Loucy (cell line): ENCODE measurements around the gene ELMO2.

Experiments used
- H2AFZ ChIP-seq: fragments of 200-600 bp; sonication (generic); 2 replicates; pipeline ENCODE4 v1.6.0; 2016; ENCODE audit warnings: antibody characterized with exemption, mild to moderate bottlenecking, low read length, moderate library complexity
- H3F3A ChIP-seq: fragments of 200-600 bp; 2 replicates; pipeline ENCODE4 v1.6.0; 2016; ENCODE audit warnings: antibody characterized with exemption, low read depth, mild to moderate bottlenecking
- H3K27me3 ChIP-seq: fragments of 200-600 bp; sonication (generic); 2 replicates; pipeline ENCODE4 v1.6.1; 2014; ENCODE audit warnings: low read length, mild to moderate bottlenecking; ENCODE audit not compliant: insufficient read depth, poor library complexity, severe bottlenecking
- H3K36me3 ChIP-seq: fragments of 200-600 bp; sonication (generic); 2 replicates; pipeline ENCODE4 v1.6.1; 2016; ENCODE audit warnings: low read length; ENCODE audit not compliant: insufficient read depth
- H3K4me1 ChIP-seq: fragments of 200-600 bp; sonication (generic); 2 replicates; pipeline ENCODE4 v1.5.1; 2014; ENCODE audit warnings: low read length, mild to moderate bottlenecking; ENCODE audit not compliant: insufficient read depth, poor library complexity, severe bottlenecking
- H3K4me2 ChIP-seq: fragments of 200-600 bp; sonication (generic); 2 replicates; pipeline ENCODE4 v1.6.0; 2014; ENCODE audit warnings: antibody characterized with exemption, low read length, low read depth, mild to moderate bottlenecking; ENCODE audit not compliant: poor library complexity, severe bottlenecking
- H3K4me3 ChIP-seq: fragments of 200-600 bp; sonication (generic); 2 replicates; pipeline ENCODE4 v1.5.1; 2014; ENCODE audit warnings: low read length, mild to moderate bottlenecking, mixed read lengths; ENCODE audit not compliant: poor library complexity, severe bottlenecking
- H3K79me2 ChIP-seq: fragments of 200-600 bp; sonication (generic); 2 replicates; pipeline ENCODE4 v1.6.1; 2014; ENCODE audit warnings: low read length; ENCODE audit not compliant: insufficient read depth
- H3K9ac ChIP-seq: fragments of 200-600 bp; sonication (generic); 2 replicates; pipeline ENCODE4 v1.6.0; 2014; ENCODE audit warnings: mild to moderate bottlenecking, low read depth, low read length, moderate library complexity; ENCODE audit not compliant: poor library complexity, severe bottlenecking
- H3K9me2 ChIP-seq: fragments of 200-600 bp; sonication (generic); replicated peaks from 2 replicates; pipeline ENCODE4 v1.6.1; 2016; ENCODE audit warnings: low read depth, low read length, mixed read lengths
- H3K9me3 ChIP-seq: fragments of 200-600 bp; sonication (generic); 2 replicates; pipeline ENCODE4 v1.6.1; 2014; ENCODE audit warnings: mild to moderate bottlenecking, antibody characterized with exemption, low read length, low read depth; ENCODE audit not compliant: insufficient read depth
- H4K20me1 ChIP-seq: fragments of 200-600 bp; sonication (generic); 2 replicates; pipeline ENCODE4 v1.6.0; 2014; ENCODE audit warnings: antibody characterized with exemption, low read length, mild to moderate bottlenecking; ENCODE audit not compliant: insufficient read depth, poor library complexity, severe bottlenecking
- CTCF ChIP-seq: fragments of 200-600 bp; sonication (generic); conservative IDR thresholded peaks from 2 replicates; pipeline ENCODE4 v1.5.1; 2014; ENCODE audit warnings: mild to moderate bottlenecking, antibody characterized with exemption, low read length
- EZH2phosphoT487 ChIP-seq: fragments of 200-600 bp; IDR thresholded peaks from 2 replicates; pipeline ENCODE4 v1.6.1; 2018; ENCODE audit warnings: antibody characterized with exemption, mild to moderate bottlenecking, moderate library complexity, borderline replicate concordance

ELMO2 gene

GRCh38 chr20:46416421-46416820 is 10.0 kb upstream of the ELMO2 start:
- no peak for TF ChIP-seq CTCF
- no peak for TF ChIP-seq EZH2phosphoT487
- no peaks in the 10 kb centered on the region for H4K20me1 ChIP-seq
- no peaks in the 10 kb centered on the region for H3K27me3 ChIP-seq
- no peaks in the 10 kb centered on the region for H3K4me1 ChIP-seq
- no peak overlapping the region for H2AFZ ChIP-seq
- H3K9ac ChIP-seq = no peak overlapping the region
- no peaks in the 10 kb centered on the region for H3F3A ChIP-seq
- no peaks in the 10 kb centered on the region for H3K9me2 ChIP-seq
- no peaks in the 10 kb centered on the region for H3K9me3 ChIP-seq
- H3K79me2 ChIP-seq = no peaks in the 10 kb centered on the region
- H3K4me3 ChIP-seq = no peak overlapping the region
- no peak overlapping the region for H3K4me2 ChIP-seq
- H3K36me3 ChIP-seq = no peaks in the 10 kb centered on the region

GRCh38 chr20:46415773-46416172 is 9.4 kb upstream of the ELMO2 start:
- H3K4me3 ChIP-seq = no peak overlapping the region
- H4K20me1 ChIP-seq = no peaks in the 10 kb centered on the region
- H3K79me2 ChIP-seq = no peaks in the 10 kb centered on the region
- H3F3A ChIP-seq = no peaks in the 10 kb centered on the region
- no peak overlapping the region for H3K4me2 ChIP-seq
- no peaks in the 10 kb centered on the region for H3K27me3 ChIP-seq
- H3K36me3 ChIP-seq = no peaks in the 10 kb centered on the region
- no peak for TF ChIP-seq EZH2phosphoT487
- no peak for TF ChIP-seq CTCF
- no peak overlapping the region for H3K9ac ChIP-seq
- H2AFZ ChIP-seq = no peak overlapping the region
- no peaks in the 10 kb centered on the region for H3K9me2 ChIP-seq
- H3K4me1 ChIP-seq = peaks cover 1% of the 10 kb centered on the region
- H3K9me3 ChIP-seq = no peaks in the 10 kb centered on the region

- Histone ChIP-seq H3K4me3 (no peak overlapping the region), H3K9me2 (no peaks in the 10 kb centered on the region), H3K27me3 (no peaks in the 10 kb centered on the region), H3K9ac (no peak overlapping the region), H3K9me3 (no peaks in the 10 kb centered on the region), H3F3A (no peaks in the 10 kb centered on the region), H3K4me2 (no peak overlapping the region), H4K20me1 (no peaks in the 10 kb centered on the region), H2AFZ (no peak overlapping the region), H3K4me1 (peaks cover 5% of the 10 kb centered on the region), H3K36me3 (no peaks in the 10 kb centered on the region), H3K79me2 (no peaks in the 10 kb centered on the region)
- TF ChIP-seq CTCF = no peak
- no peak for TF ChIP-seq EZH2phosphoT487
Observed at GRCh38 chr20:46414608-46415007, 8.2 kb upstream of the ELMO2 start.
